ENCODE measurements around the gene ALAS2. TPM values are rescaled to one million over a fixed set of nuclear protein-coding genes. Genes with fewer than 3 reads are reported as not detected.

Gene ALAS2
- total and polyA plus RNA-seq, 4 donors: 0.10 to 111 (median 1.5) TPM

Other genes with a start within 250 kb of the ALAS2 start
- gene ITIH6, start 232.7 kb downstream of the ALAS2 start, total RNA-seq: under 1 TPM in 1 of 2 donors, not detected in 1; 0.20 TPM
- gene ITIH6, start 232.7 kb downstream of the ALAS2 start, polyA plus RNA-seq: not detected
- 100 to 1,000 TPM; 114 to 276 TPM for gene MAGED2, start 223.2 kb downstream of the ALAS2 start, total RNA-seq
- 10 to 100 TPM; 75.8 to 76.4 TPM for gene MAGED2, start 223.2 kb downstream of the ALAS2 start, polyA plus RNA-seq
- 10 to 100 TPM in 1 of 2 donors, 1 to 10 TPM in 1; 4.2 to 30.9 TPM for gene TRO, start 110.2 kb downstream of the ALAS2 start, total RNA-seq
- 1 to 10 TPM; 1.9 to 2.8 TPM for gene TRO, start 110.2 kb downstream of the ALAS2 start, polyA plus RNA-seq
- under 1 TPM; 0.17 to 0.34 TPM for gene PFKFB1, start 36.8 kb downstream of the ALAS2 start, total RNA-seq
- under 1 TPM; 0.06 to 0.14 TPM for gene PFKFB1, start 36.8 kb downstream of the ALAS2 start, polyA plus RNA-seq
- 10 to 100 TPM in 1 of 2 donors, 1 to 10 TPM in 1; 6.4 to 14.0 TPM for gene APEX2, start 30.6 kb downstream of the ALAS2 start, total RNA-seq
- gene APEX2, start 30.6 kb downstream of the ALAS2 start, polyA plus RNA-seq: 10 to 100 TPM in 1 of 2 donors, 1 to 10 TPM in 1; 6.2 to 15.4 TPM
- not detected for gene PAGE2B, start 44.1 kb upstream of the ALAS2 start, total RNA-seq
- under 1 TPM in 1 of 2 donors, not detected in 1; 0.37 TPM for gene PAGE2B, start 44.1 kb upstream of the ALAS2 start, polyA plus RNA-seq
- gene PAGE2, start 58.0 kb upstream of the ALAS2 start, total RNA-seq: not detected
- gene PAGE2, start 58.0 kb upstream of the ALAS2 start, polyA plus RNA-seq: not detected
- not detected for gene PAGE5, start 189.4 kb upstream of the ALAS2 start, total RNA-seq
- not detected for gene PAGE5, start 189.4 kb upstream of the ALAS2 start, polyA plus RNA-seq
- gene PAGE3, start 233.9 kb upstream of the ALAS2 start, total RNA-seq: not detected
- gene PAGE3, start 233.9 kb upstream of the ALAS2 start, polyA plus RNA-seq: not detected